K562 (cell line): Measurements from ENCODE around the gene MARCKSL1.

Experiments used
- RCOR1 ChIP-seq, 2 experiments: IDR thresholded peaks; 2 replicates each; pipeline ENCODE4 v1.6.1; 2012; ENCODE audit warnings: low read depth in 2 of 2, low read length in 2 of 2, borderline replicate concordance in 1 of 2, improper control_type of control experiment in 1 of 2
- STAT5A ChIP-seq: IDR thresholded peaks from 2 replicates; pipeline ENCODE4 v1.6.1; 2012; ENCODE audit warnings: low read length, inconsistent platforms, borderline replicate concordance
- TEAD1 ChIP-seq, 2 experiments: fragments of 450-650 bp in 1 of 2; sonication (generic) in 1 of 2; formaldehyde crosslinking; IDR thresholded peaks; 2 replicates each; pipeline versions ENCODE4 v1.4.0 to v1.8.0; 2020 to 2022; ENCODE audit warnings: mild to moderate bottlenecking in 2 of 2, missing genetic modification reagents in 1 of 2
- TEAD2 ChIP-seq: fragments of 450-650 bp; IDR thresholded peaks from 2 replicates; pipeline ENCODE4 v1.6.1; 2016; ENCODE audit warnings: missing genetic modification characterization, control low read depth, missing compliant biosample characterization

DNA sequence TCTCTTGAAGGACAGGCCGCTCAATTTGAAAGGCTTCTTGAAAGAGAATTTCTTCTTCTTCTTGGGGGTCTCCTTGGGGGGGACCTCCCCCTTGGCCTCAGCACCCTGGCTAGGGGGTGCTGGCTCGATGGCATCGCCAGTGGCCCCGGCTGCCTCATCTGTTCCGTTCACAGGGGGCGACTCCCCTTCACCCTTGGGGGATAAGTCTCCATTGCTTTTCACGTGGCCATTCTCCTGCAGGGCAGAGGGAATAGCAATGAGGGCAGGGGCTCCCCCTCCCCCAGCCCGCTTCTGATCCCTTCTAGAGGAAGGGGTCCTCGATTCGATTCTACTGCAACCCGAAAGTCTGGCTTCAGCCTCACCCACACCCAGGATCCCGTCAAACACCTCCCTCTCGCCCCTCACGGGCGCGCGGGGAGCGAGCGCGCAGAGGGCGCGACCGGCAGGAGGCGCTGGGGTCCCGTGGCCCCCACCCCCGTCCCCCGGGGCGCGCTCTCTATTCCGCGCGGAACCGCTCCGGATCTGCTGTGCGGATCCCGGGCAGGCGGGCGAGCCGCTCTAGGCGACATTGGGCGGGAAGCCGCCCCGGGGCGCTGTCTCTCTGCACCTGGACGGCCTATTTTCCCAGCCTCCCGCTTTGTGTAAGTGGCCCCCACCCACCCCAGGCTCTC lies 1.0 kb downstream of the MARCKSL1 start:
- TF ChIP-seq TEAD1 (CRISPR knock-in tag; IDR thresholded peaks at IDR 0.05) (peak in 1 of 2 experiments; percentile 63; a peak in 1 of 4 replicates), STAT5A (no peak), RCOR1 (IDR thresholded peaks at IDR 0.05; ENCODE audit: borderline replicate concordance in 1 of 2, low read depth in 2 of 2, low read length in 2 of 2) (peak in 1 of 2 experiments; percentile 51; a peak in 2 of 4 replicates), TEAD2 (tag) (no peak)
